Gastrocnemius medialis (tissue), 4 donors: Measurements from ENCODE around the gene AP2B1. TPM values are rescaled to one million over a fixed set of nuclear protein-coding genes. Genes with fewer than 3 reads are reported as not detected.

Experiments
- ATAC-seq, 2 donors: fragments of 150-250 bp; one replicate each; pipeline ENCODE4 v1.9.1; 2016
- DNase-seq, 2 donors: peaks; one replicate each; pipeline ENCODE4 v3.0.0-alpha.2; 2019
- H3K27ac ChIP-seq, 4 donors: fragments of 200-600 bp; sonication (generic); 1 replicate in 1 of 4; 2 replicates in 3 of 4; pipeline ENCODE4 v1.5.1; 2016 to 2018; ENCODE audit warnings: mild to moderate bottlenecking in 2 of 4, moderate library complexity in 1 of 4
- H3K27me3 ChIP-seq, 3 donors: fragments of 200-600 bp; sonication (generic) in 2 of 3; 1 replicate in 1 of 3; 2 replicates in 2 of 3; pipeline versions ENCODE4 v1.5.1 to v1.6.0; 2016 to 2019; ENCODE audit warnings: mild to moderate bottlenecking in 1 of 3, moderate library complexity in 1 of 3
- H3K36me3 ChIP-seq, 2 donors: fragments of 200-600 bp; sonication (generic) in 1 of 2; one replicate each; pipeline ENCODE4 v1.5.1; 2017 to 2018
- H3K4me1 ChIP-seq, 2 donors: fragments of 200-600 bp; sonication (generic) in 1 of 2; one replicate each; pipeline ENCODE4 v1.5.1; 2016 to 2017; ENCODE audit warnings: mild to moderate bottlenecking in 2 of 2
- H3K4me3 ChIP-seq, 4 donors: fragments of 200-600 bp; sonication (generic) in 3 of 4; 1 replicate in 1 of 4; 2 replicates in 3 of 4; pipeline ENCODE4 v1.5.1; 2016 to 2019; ENCODE audit warnings: mild to moderate bottlenecking in 2 of 4
- H3K9me3 ChIP-seq, 3 donors: fragments of 200-600 bp; sonication (generic) in 2 of 3; 1 replicate in 1 of 3; 2 replicates in 2 of 3; pipeline ENCODE4 v1.5.1; 2016 to 2019
- POLR2A ChIP-seq, 2 donors: fragments of 450-650 bp; IDR thresholded peaks; one replicate each; pipeline ENCODE4 v1.6.1; 2017; ENCODE audit warnings: antibody characterized with exemption in 2 of 2, mild to moderate bottlenecking in 2 of 2, moderate library complexity in 2 of 2
- in situ Hi-C, 4 donors: fragments of 200-750 bp; cut with MboI; loops; one replicate each; pipeline versions ENCODE4 v1.15.0 to v1.8.0; 2017; ENCODE audit warnings: low sequenced_read_pairs in 4 of 4
- intact Hi-C: fragments of 100-400 bp; cut with DNase I; formaldehyde crosslinking; loops from one replicate; pipeline ENCODE4 v1.15.1; 2023; ENCODE audit warnings: low total_unique reads
- total RNA-seq, 4 donors: library from RNA; depleted of rRNA; stranded (reverse); fragments of >200 nt; gene quantifications; one replicate each; pipeline versions ENCODE4 v1.1.0 to v1.2.3, GENCODE V29; 2016
- TF ChIP-seq, protein P1 (sequence below), 5 experiments: fragments of 450-650 bp in 3 of 5; fragments of 200-600 bp in 2 of 5; sonication (generic) in 2 of 5; IDR thresholded peaks in 4 of 5; conservative IDR thresholded peaks in 1 of 5; 1 replicate in 4 of 5; 2 replicates in 1 of 5; pipeline ENCODE4 v1.5.1; 2016 to 2019; ENCODE audit warnings: antibody characterized with exemption in 5 of 5, mild to moderate bottlenecking in 3 of 5, moderate library complexity in 3 of 5

AP2B1 gene
- total RNA-seq, 4 donors from 2014 or later: 31.3 to 48.7 (median 38.1) TPM

DNA sequence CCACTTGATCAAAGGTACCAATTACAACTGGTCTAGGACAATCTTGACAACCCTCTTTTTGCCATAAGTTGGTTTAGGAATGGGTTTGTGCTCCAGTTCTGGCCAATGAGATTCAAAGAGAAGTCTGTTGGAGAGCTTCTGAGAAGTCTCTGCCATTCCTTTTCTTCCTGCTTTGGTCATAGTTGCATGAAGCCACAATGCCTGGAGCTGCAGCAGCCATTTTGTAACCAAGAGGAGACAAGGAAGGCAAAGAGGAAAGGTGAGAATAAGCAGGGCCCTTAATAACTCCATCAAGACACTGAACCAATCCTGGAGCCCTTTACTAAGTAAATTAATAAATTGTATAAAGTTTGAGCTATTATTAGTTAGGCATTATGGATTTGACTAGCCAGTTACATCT is 170.1 kb downstream of the AP2B1 start:
- DNase-seq: no peak
- Histone ChIP-seq H3K4me3 (no peak overlapping the region), H3K9me3 (no peaks in the 10 kb centered on the region), H3K27ac (no peak overlapping the region), H3K4me1 (peaks cover 0 to 4% of the 10 kb centered on the region in 2 donors), H3K36me3 (no peaks in the 10 kb centered on the region), H3K27me3 (no peaks in the 10 kb centered on the region)
- in situ Hi-C loops (loop anchor here in 1 of 4 donors (10.0 kb wide), 1 partner anchor 48 kb away; the partner anchor contains the start of gene TAF15), intact Hi-C loops (no loop called here)
- no peak for ATAC-seq
- no peak for TF ChIP-seq POLR2A (IDR thresholded peaks at IDR 0.05)
- TF ChIP-seq, protein P1, sequence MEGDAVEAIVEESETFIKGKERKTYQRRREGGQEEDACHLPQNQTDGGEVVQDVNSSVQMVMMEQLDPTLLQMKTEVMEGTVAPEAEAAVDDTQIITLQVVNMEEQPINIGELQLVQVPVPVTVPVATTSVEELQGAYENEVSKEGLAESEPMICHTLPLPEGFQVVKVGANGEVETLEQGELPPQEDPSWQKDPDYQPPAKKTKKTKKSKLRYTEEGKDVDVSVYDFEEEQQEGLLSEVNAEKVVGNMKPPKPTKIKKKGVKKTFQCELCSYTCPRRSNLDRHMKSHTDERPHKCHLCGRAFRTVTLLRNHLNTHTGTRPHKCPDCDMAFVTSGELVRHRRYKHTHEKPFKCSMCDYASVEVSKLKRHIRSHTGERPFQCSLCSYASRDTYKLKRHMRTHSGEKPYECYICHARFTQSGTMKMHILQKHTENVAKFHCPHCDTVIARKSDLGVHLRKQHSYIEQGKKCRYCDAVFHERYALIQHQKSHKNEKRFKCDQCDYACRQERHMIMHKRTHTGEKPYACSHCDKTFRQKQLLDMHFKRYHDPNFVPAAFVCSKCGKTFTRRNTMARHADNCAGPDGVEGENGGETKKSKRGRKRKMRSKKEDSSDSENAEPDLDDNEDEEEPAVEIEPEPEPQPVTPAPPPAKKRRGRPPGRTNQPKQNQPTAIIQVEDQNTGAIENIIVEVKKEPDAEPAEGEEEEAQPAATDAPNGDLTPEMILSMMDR (IDR thresholded peaks at IDR 0.05 in 4 of 5, conservative IDR thresholded peaks at IDR 0.05 in 1 of 5): no peak

GRCh38 chr17:35760587-35760986 is 173.5 kb downstream of the AP2B1 start, which contains the start of gene C17orf50:
TSS of gene C17orf50 (plus strand) at chr17:35760887. CDS start at chr17:35760942, 55 bp downstream.
- DNase-seq (no peak), ATAC-seq (no peak)
- in situ Hi-C loops: loop anchor here in 1 of 4 donors (5.0 kb wide), 1 partner anchor 47 kb away; the partner anchor contains the start of gene TAF15
- TF ChIP-seq, protein P1 (IDR thresholded peaks at IDR 0.05 in 4 of 5, conservative IDR thresholded peaks at IDR 0.05 in 1 of 5): no peak
- TF ChIP-seq POLR2A (IDR thresholded peaks at IDR 0.05): no peak
- no peaks in the 10 kb centered on the region for H3K9me3 ChIP-seq
- peaks cover 9 to 11% of the 10 kb centered on the region in 2 donors for H3K4me1 ChIP-seq
- no peak within 1 kb of the TSS for H3K27ac ChIP-seq
- H3K36me3 ChIP-seq: no peaks in the 10 kb centered on the region
- no peaks in the 10 kb centered on the region for H3K27me3 ChIP-seq
- intact Hi-C loops: loop anchor here (5.0 kb wide), 1 partner anchor 722 kb away; no protein-coding TSS in a partner anchor
- no peak within 1 kb of the TSS for H3K4me3 ChIP-seq

GRCh38 chr17:35761601-35762000 is 174.5 kb downstream of the AP2B1 start:
- Histone ChIP-seq H3K4me1 (peaks cover 9 to 11% of the 10 kb centered on the region in 2 donors), H3K27me3 (no peaks in the 10 kb centered on the region), H3K36me3 (no peaks in the 10 kb centered on the region), H3K9me3 (no peaks in the 10 kb centered on the region), H3K4me3 (no peak overlapping the region), H3K27ac (no peak overlapping the region)
- TF ChIP-seq, protein P1 (IDR thresholded peaks at IDR 0.05 in 4 of 5, conservative IDR thresholded peaks at IDR 0.05 in 1 of 5): no peak
- TF ChIP-seq POLR2A (IDR thresholded peaks at IDR 0.05): no peak
- no peak for ATAC-seq
- in situ Hi-C loops: loop anchor here in 1 of 4 donors (5.0 kb wide), 1 partner anchor 46 kb away; the partner anchor contains the start of gene TAF15
- intact Hi-C loops: loop anchor here (5.0 kb wide), 1 partner anchor 721 kb away; no protein-coding TSS in a partner anchor
- no peak for DNase-seq

DNA sequence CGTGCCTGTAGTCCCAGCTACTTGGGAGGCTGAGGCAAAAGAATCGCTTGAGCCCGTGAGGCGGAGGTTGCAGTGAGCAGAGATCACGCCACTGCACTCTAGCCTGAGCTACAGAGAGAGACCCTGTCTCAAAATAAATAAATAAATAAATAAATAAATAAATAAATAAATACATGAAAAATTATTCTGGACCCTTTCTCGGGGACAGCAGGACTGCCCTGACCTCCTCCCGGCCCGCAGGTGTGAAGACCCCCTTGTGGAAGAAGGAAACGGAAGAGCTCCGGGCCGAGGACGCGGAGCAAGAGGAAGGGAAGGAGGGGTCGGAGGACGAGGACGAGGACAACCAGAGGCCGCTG is 176.6 kb downstream of the AP2B1 start:
- Histone ChIP-seq H3K36me3 (no peaks in the 10 kb centered on the region), H3K27ac (peak overlapping the region in 2 of 4 donors; percentile 43 to 50), H3K4me1 (peaks cover 9 to 11% of the 10 kb centered on the region in 2 donors), H3K4me3 (peak overlapping the region; percentile 58 to 72 (median 64)), H3K9me3 (no peaks in the 10 kb centered on the region), H3K27me3 (no peaks in the 10 kb centered on the region)
- ATAC-seq: no peak
- no peak for TF ChIP-seq POLR2A (IDR thresholded peaks at IDR 0.05)
- TF ChIP-seq, protein P1 (IDR thresholded peaks at IDR 0.05 in 4 of 5, conservative IDR thresholded peaks at IDR 0.05 in 1 of 5): no peak
- intact Hi-C loops (loop anchor here (1.0 to 5.0 kb wide), 2 partner anchors 46 to 719 kb away; partner anchors contain the start of gene TAF15), in situ Hi-C loops (loop anchor here in 1 of 4 donors (5.0 kb wide), 1 partner anchor 44 kb away; the partner anchor contains the start of gene TAF15)
- DNase-seq: no peak
